IPS DF 4.7 (cell line): Measurements from ENCODE around the gene PAFAH1B1.
"Not testable (repeated sequence)": the region's sequence is repeated elsewhere in the genome, so short reads cannot be mapped to it uniquely, and the experiment has no call there.

Experiments used
- DNase-seq: peaks from one replicate; pipeline ENCODE4 v3.0.0-alpha.2; 2013; ENCODE audit warnings: low spot score; ENCODE audit errors: extremely low read depth

PAFAH1B1 gene

GRCh38 chr17:2689411-2690164 is 96.1 kb downstream of the PAFAH1B1 start:
- DNase-seq: no peak

GRCh38 chr17:2690165-2691068 is 97.0 kb downstream of the PAFAH1B1 start:
- no peak for DNase-seq

- no peak for DNase-seq
Measured at GRCh38 chr17:2691069-2691871, 97.8 kb downstream of the PAFAH1B1 start.

- no peak for DNase-seq
Measured at GRCh38 chr17:2691965-2692780, 98.7 kb downstream of the PAFAH1B1 start.

GRCh38 chr17:2692781-2693135 is 99.3 kb downstream of the PAFAH1B1 start:
- DNase-seq: no peak

- DNase-seq: no peak
Measured at GRCh38 chr17:2693561-2694380, 100.3 kb downstream of the PAFAH1B1 start.

- no peak for DNase-seq
Measured at GRCh38 chr17:2694381-2695242, 101.2 kb downstream of the PAFAH1B1 start.

DNA sequence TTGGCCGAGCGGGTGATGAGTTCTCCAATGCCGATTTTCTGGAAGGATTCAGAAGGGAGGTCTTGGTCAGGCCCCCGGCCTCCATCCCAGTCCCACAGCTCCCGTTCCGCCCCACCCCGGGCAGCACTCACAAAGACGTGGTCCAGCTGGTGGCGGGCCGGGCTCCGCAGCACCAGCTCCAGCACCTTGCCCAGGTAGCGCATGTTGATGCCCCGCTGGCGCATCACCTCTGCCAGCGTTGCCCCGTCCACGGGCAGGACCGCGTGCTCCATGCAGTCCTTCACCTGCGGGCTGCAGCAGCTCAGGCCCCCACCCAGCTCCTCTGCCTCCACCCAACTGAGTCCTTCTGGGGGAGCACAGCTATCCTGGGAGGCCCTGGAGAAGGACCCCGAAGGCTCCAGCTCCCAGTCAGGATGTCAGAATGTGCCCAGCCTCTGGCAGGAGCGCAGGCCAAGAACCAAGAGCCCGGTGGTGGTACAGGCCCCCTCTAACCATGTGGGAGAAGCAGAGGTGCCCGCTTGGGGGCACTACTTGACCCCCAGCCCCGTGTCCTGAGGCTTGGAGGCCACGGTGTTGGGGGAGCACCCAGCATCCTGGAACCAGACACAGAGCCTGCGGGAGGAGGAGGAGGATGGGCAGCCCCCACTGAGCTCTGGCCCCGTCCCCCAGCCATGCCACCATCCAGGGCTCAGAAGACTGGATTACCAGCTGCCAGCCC is 101.9 kb downstream of the PAFAH1B1 start:
- DNase-seq: no peak

- DNase-seq: no peak
Measured at GRCh38 chr17:2695961-2696760, 102.7 kb downstream of the PAFAH1B1 start.

GRCh38 chr17:2697611-2698162 is 104.2 kb downstream of the PAFAH1B1 start:
- DNase-seq: no peak

- not testable (repeated sequence) for DNase-seq
Measured at GRCh38 chr17:2699216-2699805, 105.9 kb downstream of the PAFAH1B1 start.

DNA sequence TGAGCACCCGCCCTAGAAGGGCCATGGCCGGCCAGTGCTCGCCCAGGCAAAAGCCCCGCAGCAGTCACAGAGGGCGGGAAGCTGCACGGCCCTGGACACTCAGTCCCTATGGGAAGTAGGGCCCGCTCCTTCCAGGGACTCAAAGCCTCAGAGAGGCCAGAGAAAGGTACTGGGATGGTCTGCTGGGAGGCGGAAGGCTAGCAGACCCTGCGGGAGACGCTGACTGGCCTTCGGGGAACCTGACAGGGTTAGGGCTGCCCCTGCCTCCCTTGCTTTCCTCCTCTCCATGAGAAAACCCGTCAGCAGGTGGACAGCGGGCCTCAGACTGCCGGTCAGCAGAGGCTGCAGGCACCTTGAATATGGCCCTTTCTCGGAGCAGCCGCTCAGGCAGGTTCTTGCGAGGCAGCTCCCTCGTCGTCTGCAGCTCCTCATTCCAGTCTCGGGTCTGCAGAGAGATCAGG is 106.6 kb downstream of the PAFAH1B1 start:
- no peak for DNase-seq

GRCh38 chr17:2700491-2701141 is 107.2 kb downstream of the PAFAH1B1 start:
- DNase-seq: no peak

GRCh38 chr17:2701161-2701995 is 107.9 kb downstream of the PAFAH1B1 start:
- no peak for DNase-seq

DNA sequence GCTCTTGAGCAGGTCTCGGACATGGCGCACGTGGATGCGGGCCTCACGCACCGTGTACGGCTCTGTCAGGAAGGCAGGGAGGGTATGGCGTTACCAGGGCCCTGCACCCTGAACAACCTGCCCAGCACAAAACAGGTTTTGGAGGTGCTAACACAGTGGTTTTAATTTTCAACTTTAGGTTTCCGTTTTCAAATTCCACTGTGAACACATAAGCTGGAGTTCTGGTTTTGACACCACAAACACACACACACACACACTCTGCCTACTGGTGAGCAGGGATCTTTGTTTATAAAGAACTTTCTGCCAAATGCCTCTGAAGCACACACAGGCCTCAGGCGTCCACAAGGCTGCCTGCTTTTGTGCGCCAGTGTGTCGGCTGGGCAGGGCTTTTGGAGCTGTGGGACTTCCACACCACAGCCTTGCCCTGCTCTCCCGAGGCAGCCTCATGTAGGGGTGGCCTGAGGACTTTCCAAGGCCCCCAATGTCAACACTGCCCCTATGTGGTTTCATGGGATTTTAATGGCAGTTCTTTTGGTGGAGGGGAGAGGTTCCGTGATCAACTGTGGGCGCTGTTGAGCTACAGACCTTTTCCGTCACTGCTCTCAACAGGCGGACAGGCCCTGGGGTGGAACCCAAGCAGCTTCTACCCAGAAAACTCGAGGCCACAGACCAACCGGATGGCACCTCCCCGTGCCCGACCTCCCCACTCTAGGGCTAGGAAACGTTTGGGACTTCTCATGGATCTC is 108.7 kb downstream of the PAFAH1B1 start:
- DNase-seq: no peak
